GM12878 (cell line): Measurements from ENCODE around the gene SLC9C1. TPM values are rescaled to one million over a fixed set of nuclear protein-coding genes. Genes with fewer than 3 reads are reported as not detected.

Experiments
- ATF3 ChIP-seq: IDR thresholded peaks from 2 replicates; pipeline ENCODE4 v1.6.1; 2011; ENCODE audit warnings: low read depth, mild to moderate bottlenecking, low read length, moderate library complexity, borderline replicate concordance; ENCODE audit errors: extremely low read depth
- CTCF ChIP-seq, 3 experiments: IDR thresholded peaks in 2 of 3; conservative IDR thresholded peaks in 1 of 3; 2 replicates each; pipeline ENCODE4 v1.5.1; 2011; ENCODE audit warnings: low read depth in 3 of 3, low read length in 3 of 3, mild to moderate bottlenecking in 3 of 3, control low read depth in 2 of 3, moderate library complexity in 2 of 3, inconsistent platforms in 1 of 3, mixed read lengths in 1 of 3; ENCODE audit not compliant: control insufficient read depth in 2 of 3, insufficient read depth in 1 of 3; ENCODE audit errors: extremely low read depth in 1 of 3
- CUX1 ChIP-seq: IDR thresholded peaks from 2 replicates; pipeline ENCODE4 v1.6.1; 2012; ENCODE audit warnings: improper control_type of control experiment, low read depth, low read length; ENCODE audit not compliant: insufficient replicate concordance
- DPF2 ChIP-seq: fragments of 450-650 bp; IDR thresholded peaks from 2 replicates; pipeline ENCODE4 v1.6.1; 2017; ENCODE audit warnings: mild to moderate bottlenecking
- HCFC1 ChIP-seq: fragments of 150-350 bp; IDR thresholded peaks from 2 replicates; pipeline ENCODE4 v1.6.1; 2014; ENCODE audit warnings: low read length
- HDGF ChIP-seq: fragments of 450-650 bp; IDR thresholded peaks from 2 replicates; pipeline ENCODE4 v1.6.1; 2016; ENCODE audit warnings: antibody characterized with exemption
- MEF2B ChIP-seq: fragments of 450-650 bp; IDR thresholded peaks from 2 replicates; pipeline ENCODE4 v1.6.1; 2018; ENCODE audit warnings: mild to moderate bottlenecking, moderate library complexity; ENCODE audit not compliant: partially characterized antibody, poor library complexity, severe bottlenecking
- MLLT1 ChIP-seq: fragments of 450-650 bp; IDR thresholded peaks from 2 replicates; pipeline ENCODE4 v1.6.1; 2016; ENCODE audit warnings: mild to moderate bottlenecking
- MYB ChIP-seq: fragments of 150-350 bp; IDR thresholded peaks from 2 replicates; pipeline ENCODE4 v1.6.1; 2014; ENCODE audit warnings: mild to moderate bottlenecking, low read depth, low read length, borderline replicate concordance
- RAD21 ChIP-seq: IDR thresholded peaks from 2 replicates; pipeline ENCODE4 v1.6.1; 2011; ENCODE audit warnings: mild to moderate bottlenecking, low read depth, low read length, moderate library complexity; ENCODE audit not compliant: insufficient read depth
- RB1 ChIP-seq: fragments of 450-650 bp; formaldehyde crosslinking; IDR thresholded peaks from 2 replicates; pipeline ENCODE4 v1.6.1; 2017; ENCODE audit warnings: mild to moderate bottlenecking, borderline replicate concordance
- RFX5 ChIP-seq: IDR thresholded peaks from 2 replicates; pipeline ENCODE4 v1.6.1; 2011; ENCODE audit warnings: low read depth, low read length, improper control_type of control experiment
- SPI1 ChIP-seq: IDR thresholded peaks from 2 replicates; pipeline ENCODE4 v1.6.1; 2011; ENCODE audit warnings: low read depth, mild to moderate bottlenecking, low read length, moderate library complexity, borderline replicate concordance; ENCODE audit not compliant: insufficient read depth
- SREBF1 ChIP-seq: IDR thresholded peaks from 2 replicates; pipeline ENCODE4 v1.6.1; 2012; ENCODE audit warnings: mild to moderate bottlenecking, low read length
- SUZ12 ChIP-seq: fragments of 200-600 bp; sonication (generic); IDR thresholded peaks from one replicate; pipeline ENCODE4 v1.6.1; 2018; ENCODE audit warnings: antibody characterized with exemption, mild to moderate bottlenecking; ENCODE audit not compliant: unreplicated experiment
- WRNIP1 ChIP-seq: IDR thresholded peaks from 2 replicates; pipeline ENCODE4 v1.6.1; 2011; ENCODE audit warnings: low read depth, low read length, improper control_type of control experiment, borderline replicate concordance
- ZZZ3 ChIP-seq: IDR thresholded peaks from 2 replicates; pipeline ENCODE4 v1.6.1; 2011; ENCODE audit warnings: low read depth; ENCODE audit not compliant: control insufficient read depth, insufficient read length
- polyA plus RNA-seq, 11 experiments: library from polyadenylated mRNA; depleted of rRNA in 4 of 11; unstranded in 6 of 11; stranded (reverse) in 5 of 11; fragments of >200 nt; fragmentation: Nextera tagmentation in 4 of 11; fragmentation: Illumina TruSeq in 1 of 11; extraction: Ambion mirVana in 4 of 11; extraction: Trizol in 1 of 11; gene quantifications; 1 replicate in 1 of 11; 2 replicates in 10 of 11; pipeline versions ENCODE4 v1.2.1 to v1.2.3, GENCODE V29; 2011 to 2016; ENCODE audit warnings: inconsistent platforms in 2 of 11, missing spikeins in 2 of 11, low read depth in 1 of 11
- total RNA-seq, 4 experiments: library from RNA; depleted of rRNA in 3 of 4; stranded (reverse); fragments of >200 nt in 3 of 4; fragmentation: Illumina TruSeq in 1 of 4; extraction: Trizol in 1 of 4; gene quantifications; 2 replicates each; pipeline versions ENCODE4 v1.2.1 to v1.2.3, GENCODE V29; 2013 to 2021
- TF ChIP-seq, protein P1 (sequence below): fragments of 450-650 bp; IDR thresholded peaks from 2 replicates; pipeline ENCODE4 v1.6.1; 2018; ENCODE audit warnings: borderline replicate concordance, mild to moderate bottlenecking; ENCODE audit not compliant: partially characterized antibody

Gene SLC9C1
- total and polyA plus RNA-seq, 10 of the 15 experiments (the other 5 are each of a cell fraction or from before 2014, with no cell fraction given) = not detected

DNA sequence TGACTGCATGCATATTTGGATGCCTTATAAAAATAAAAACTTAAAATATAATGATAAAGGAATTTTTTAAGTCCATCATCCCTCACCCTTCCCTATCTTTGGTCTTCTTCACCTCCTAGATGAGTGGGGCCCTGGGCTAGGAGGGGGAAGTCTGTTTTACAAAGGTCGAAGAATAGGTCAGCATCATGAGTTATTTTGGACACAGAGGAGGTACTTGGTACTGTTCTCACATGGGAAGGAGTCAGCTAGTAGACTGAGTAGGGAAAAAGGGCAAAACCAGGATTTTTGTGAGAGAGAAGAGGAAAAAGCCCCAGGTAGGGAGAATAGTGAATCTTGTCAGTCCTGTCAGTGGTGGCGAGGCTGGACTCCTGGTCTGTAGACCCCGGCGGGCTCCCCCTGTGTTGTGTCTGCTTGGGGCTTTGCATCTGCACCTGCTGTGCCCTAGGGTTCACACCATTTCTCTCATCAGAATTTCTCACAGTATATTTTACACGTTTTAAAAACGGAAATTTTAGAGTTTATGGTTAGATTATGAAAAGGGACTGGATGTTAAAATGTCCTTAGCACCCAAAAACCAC lies 178.1 kb downstream of the SLC9C1 start (continued):
- TF ChIP-seq CUX1 = peak; percentile 76
- no peak for TF ChIP-seq ZZZ3
- TF ChIP-seq SUZ12 = no peak
- TF ChIP-seq CTCF (IDR thresholded peaks at IDR 0.05 in 2 of 3, conservative IDR thresholded peaks at IDR 0.05 in 1 of 3; ENCODE audit: control insufficient read depth in 2 of 3, extremely low read depth in 1 of 3, insufficient read depth in 1 of 3, low read depth in 3 of 3, low read length in 3 of 3) = no peak
- TF ChIP-seq, protein P1, sequence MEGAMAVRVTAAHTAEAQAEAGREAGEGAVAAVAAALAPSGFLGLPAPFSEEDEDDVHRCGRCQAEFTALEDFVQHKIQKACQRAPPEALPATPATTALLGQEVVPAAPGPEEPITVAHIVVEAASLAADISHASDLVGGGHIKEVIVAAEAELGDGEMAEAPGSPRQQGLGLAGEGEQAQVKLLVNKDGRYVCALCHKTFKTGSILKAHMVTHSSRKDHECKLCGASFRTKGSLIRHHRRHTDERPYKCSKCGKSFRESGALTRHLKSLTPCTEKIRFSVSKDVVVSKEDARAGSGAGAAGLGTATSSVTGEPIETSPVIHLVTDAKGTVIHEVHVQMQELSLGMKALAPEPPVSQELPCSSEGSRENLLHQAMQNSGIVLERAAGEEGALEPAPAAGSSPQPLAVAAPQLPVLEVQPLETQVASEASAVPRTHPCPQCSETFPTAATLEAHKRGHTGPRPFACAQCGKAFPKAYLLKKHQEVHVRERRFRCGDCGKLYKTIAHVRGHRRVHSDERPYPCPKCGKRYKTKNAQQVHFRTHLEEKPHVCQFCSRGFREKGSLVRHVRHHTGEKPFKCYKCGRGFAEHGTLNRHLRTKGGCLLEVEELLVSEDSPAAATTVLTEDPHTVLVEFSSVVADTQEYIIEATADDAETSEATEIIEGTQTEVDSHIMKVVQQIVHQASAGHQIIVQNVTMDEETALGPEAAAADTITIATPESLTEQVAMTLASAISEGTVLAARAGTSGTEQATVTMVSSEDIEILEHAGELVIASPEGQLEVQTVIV = no peak
- TF ChIP-seq RAD21 = 0 out of 2 replicates have a peak, but pooled peaks have one; percentile 6
- TF ChIP-seq ATF3 = no peak
- no peak for TF ChIP-seq RB1
- TF ChIP-seq MEF2B = peak; percentile 87
- TF ChIP-seq HCFC1 = no peak
- no peak for TF ChIP-seq SPI1
- 0 out of 2 replicates have a peak, but pooled peaks have one; percentile 23 for TF ChIP-seq HDGF
- no peak for TF ChIP-seq WRNIP1
- TF ChIP-seq MYB = 0 out of 2 replicates have a peak, but pooled peaks have one; percentile 23
- TF ChIP-seq DPF2 = no peak
- TF ChIP-seq RFX5 = no peak
- TF ChIP-seq SREBF1 = no peak
- peak; percentile 61; the same call in 1 of the 2 replicates for TF ChIP-seq MLLT1
